Measurements from ENCODE around the gene HAUS6.
"Not testable (repeated sequence)": the region's sequence is repeated elsewhere in the genome, so short reads cannot be mapped to it uniquely, and the experiment has no call there.

Gene HAUS6, protein sequence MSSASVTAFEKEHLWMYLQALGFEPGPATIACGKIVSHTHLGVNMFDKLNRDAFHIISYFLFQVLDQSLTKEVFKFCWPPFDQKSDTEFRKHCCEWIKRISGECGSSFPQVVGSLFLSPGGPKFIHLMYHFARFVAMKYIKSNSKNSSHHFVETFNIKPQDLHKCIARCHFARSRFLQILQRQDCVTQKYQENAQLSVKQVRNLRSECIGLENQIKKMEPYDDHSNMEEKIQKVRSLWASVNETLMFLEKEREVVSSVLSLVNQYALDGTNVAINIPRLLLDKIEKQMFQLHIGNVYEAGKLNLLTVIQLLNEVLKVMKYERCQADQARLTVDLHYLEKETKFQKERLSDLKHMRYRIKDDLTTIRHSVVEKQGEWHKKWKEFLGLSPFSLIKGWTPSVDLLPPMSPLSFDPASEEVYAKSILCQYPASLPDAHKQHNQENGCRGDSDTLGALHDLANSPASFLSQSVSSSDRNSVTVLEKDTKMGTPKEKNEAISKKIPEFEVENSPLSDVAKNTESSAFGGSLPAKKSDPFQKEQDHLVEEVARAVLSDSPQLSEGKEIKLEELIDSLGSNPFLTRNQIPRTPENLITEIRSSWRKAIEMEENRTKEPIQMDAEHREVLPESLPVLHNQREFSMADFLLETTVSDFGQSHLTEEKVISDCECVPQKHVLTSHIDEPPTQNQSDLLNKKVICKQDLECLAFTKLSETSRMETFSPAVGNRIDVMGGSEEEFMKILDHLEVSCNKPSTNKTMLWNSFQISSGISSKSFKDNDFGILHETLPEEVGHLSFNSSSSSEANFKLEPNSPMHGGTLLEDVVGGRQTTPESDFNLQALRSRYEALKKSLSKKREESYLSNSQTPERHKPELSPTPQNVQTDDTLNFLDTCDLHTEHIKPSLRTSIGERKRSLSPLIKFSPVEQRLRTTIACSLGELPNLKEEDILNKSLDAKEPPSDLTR
- total RNA-seq: 26.4 to 55.5 (median 35.7) reads per million in 4 donors

DNA sequence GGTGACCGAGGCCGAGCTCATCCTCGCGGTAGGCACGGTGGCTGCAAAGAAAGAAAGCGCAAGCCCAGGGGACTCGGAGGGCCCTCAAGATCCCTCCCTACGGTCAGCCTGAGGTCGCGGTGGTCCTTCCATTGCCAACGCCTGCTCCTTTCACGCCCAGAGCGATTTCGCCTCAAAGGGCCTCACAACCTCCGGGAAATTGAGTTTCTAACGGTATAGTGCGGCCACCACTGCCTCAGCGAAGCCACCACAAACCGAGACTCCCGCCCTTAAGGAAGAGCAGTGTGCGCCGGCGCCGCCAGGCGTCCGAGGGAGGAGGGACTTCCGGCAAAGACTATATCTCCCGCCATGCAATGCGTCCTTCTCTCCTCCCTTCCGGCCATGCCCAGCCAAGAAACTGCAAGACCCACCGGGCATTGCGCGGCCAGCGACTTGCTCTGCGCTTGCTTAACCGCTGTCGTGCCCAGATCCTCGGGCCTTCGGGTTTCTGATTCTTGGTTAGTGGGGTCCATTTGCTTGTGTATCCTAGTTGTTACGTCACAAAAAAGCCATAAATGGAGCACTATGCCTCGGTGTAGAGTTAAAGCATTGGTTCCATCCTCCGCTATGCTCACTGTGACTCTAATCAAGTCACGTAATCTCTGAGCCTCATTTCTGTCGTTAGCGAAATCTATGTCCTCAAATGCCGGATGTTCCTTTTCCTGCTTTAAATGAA, at the start of gene HAUS6:
TSS of gene HAUS6 (minus strand) at position 274 of the 715 bp plus-strand sequence. CDS start at position 21, 253 bp downstream.
- DNase-seq: peak; percentile 81 to 98 (median 91)

DNA sequence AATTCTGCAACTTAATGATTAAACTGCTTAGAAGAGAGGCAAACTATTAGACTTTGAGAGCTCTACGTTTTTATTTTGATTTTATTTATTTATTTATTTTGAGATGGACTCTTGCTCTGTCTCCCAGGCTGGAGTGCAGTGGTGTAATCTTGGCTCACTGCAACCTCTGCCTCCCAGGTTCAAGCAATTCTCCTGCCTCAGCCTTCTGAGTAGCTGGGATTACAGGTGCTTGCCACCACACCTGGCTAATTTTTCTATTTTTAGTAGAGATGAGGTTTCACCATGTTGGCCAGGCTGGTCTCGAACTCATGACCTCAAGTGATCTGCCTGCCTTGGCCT, 49.4 kb upstream of the HAUS6 start:
- not testable (repeated sequence) for DNase-seq

DNA sequence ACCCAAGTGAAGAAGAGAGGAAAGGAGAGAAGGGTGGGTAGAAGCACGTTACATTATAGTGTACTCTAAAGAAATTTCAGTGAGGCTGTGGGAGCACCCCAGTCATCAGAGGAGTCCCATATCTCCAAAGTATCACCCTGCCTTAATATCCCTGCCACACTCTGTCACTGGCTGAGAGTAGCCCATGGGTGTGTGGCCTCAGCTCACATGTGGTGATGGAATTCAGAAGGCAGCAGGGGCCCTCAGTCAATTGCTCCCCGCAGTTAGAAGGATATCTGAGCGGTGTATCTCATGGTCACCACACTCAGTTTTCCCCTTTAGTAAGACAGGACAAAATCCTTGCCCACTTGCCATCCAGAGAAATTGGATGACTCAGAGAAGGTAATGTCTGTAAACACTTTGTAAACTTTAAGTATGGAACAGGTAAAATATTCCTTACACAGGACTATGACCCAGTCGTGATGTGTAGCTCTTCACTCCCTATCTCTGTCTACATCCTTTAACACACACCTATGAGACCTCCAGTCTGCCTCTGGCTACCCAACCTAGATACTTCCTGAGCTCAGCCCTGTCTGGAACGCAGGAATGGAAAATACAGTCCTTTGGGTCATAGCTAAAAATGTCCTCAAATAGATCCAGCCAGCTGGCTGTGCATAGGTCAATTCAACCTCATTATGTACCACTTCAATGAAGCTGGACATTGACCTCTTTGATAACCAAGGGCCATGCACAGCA, 48.9 kb upstream of the HAUS6 start:
- no peak for DNase-seq

DNA sequence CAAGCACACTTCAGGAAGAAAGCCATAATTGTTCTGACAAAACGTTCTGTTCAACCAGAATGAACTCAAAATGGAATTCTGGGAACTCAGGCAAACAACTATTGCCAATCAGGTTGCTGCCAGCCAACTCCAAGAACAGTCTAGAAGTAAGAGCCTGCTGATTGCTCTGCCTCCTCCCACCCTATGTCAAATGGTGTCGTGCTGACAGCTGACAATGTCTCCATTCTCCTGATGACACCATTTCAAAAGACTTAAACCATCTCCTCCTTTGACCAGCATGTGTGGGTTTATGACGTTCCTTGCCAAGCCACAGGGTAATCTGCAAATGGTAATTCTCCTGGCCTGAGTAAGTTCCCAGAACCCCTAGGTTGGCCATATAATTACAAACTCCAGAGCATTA, 46.5 kb upstream of the HAUS6 start:
- no peak for DNase-seq

DNA sequence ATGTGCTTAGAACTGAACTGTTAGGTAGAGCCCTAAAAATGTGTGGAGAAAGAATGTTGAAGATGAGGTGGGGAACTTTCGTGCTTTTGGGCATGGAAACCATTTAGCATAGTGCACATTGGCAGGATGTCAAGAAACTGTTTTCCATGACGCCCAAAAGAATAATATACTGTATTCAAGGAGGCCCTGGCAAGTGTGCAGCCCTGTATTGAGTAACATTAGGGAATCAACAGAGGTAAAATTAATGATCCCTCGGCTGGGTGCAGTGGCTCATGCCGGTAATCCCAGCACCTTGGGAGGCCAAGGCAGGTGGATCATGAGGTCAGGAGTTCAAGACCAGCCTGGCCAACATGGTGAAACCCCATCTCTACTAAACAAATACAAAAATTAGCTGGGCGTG, 45.5 kb upstream of the HAUS6 start:
- DNase-seq: no peak

DNA sequence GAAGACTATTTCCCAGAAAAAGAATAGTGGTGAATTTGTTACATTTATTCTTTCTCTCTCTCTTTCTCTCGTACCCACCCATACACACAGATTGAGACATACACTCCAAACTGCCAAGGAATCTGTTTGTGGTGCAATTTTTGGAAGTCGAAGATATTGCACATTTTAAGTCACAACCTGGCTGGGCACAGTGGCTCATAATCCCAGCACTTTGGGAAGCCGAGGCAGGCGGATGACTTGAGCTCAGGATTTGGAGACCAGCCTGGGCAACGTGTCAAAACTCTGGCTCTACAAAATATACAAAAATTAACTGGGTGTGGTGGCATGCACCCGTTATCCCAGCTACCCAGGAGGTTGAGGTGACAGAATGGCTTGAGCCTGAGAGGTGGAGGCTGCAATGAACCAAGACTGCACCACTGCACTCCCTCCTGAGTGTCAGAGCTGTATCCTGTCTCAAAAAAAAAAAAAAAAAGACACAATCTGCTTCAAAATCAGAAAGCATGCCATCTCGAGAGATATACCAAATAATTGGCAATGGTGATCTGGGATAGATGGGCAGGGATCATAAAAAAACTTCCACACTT, 43.8 kb upstream of the HAUS6 start:
- no peak for DNase-seq

DNA sequence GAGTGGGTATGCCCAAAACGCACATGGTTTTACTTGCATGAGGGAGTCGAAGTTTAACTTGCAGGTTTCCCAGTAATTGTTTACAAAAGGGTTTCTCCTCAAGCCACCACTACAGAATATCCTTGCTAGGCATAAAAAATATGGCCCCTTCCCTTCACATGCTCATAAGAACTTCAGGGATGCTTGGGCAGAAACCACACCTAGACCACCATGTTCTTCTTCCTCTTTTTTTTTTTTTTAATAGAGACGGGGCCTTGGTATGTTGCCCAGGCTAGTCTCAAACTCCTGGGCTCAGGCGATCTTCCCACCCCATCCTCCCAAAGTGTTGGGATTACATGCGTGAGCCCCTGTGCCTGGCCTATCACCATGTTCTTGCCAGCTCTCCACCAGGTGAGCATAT, 43.2 kb upstream of the HAUS6 start:
- DNase-seq: no peak

DNA sequence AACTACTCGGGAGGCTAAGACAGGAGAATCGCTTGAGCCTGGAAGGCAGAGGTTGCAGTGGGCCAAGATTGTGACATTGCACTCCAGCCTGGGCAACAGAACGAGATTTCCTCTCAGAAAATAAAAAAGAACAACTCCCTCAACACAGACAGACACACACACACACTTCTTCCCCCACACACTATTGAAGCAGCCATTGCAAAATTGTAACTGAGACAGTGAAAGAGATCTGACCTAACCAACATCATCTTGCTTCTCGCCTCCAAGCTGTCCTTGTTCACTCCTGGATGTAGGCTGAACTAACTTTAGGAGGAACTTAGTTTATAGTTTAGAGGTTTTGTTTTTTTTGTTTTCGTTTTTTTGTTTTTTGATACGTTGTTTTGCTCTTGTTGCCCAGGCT, 37.6 kb upstream of the HAUS6 start:
- no peak for DNase-seq

DNA sequence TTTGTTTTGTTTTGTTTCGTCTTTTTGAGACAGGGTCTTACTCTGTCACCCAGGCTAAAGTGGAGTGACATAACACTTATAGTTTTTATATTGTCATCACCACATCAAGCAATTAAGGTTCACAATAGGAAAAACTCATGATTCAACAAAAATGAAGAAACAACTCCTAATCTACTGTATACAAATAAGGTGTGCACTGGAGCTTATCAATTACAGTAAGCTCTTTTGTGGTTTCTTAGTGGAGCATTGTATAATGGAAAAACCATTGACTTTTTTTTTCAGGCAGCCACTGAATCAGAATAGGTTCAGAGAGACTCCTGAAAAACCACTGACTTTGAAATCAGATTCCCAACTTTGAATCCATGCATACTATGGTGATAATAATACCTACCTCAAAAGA, 35.4 kb upstream of the HAUS6 start:
- no peak for DNase-seq

DNA sequence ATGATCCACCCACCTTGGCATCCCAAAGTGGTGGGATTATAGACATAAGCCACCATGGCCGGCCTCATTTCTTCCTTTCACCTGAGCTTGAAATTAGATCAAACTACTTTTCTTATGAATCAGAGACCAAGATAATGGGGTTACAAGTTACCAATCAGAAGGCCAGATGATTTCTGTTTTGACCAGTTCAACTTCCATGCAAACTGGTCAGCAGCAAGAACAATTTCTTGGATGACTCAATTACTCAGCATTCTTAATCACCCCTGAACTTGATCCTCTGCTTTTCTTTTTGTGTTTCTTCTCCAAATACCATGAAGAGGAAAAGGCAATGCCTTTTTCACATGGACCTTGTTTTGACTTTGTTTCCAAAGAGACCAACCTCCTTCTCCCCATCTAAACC, 34.6 kb upstream of the HAUS6 start:
- DNase-seq: no peak

DNA sequence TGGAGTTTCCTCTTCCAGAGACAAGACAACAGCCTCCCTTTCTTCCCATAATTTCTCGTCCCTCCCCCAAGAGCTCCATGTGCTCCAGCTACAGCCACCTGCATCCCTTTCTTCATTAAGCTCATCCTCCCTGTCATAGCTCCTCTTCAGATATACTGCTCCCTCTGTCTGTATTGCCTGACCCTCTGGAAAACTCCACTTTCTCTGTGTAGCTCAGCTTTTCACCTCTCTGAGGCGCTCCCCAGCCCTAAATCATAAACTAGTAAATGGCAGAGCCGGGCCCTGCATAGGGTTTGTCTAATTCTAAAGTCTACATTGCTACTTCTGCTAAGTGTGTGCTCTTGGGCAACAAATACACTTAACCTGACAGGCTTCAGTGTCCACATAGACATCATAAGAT, 33.4 kb upstream of the HAUS6 start:
- DNase-seq: no peak

DNA sequence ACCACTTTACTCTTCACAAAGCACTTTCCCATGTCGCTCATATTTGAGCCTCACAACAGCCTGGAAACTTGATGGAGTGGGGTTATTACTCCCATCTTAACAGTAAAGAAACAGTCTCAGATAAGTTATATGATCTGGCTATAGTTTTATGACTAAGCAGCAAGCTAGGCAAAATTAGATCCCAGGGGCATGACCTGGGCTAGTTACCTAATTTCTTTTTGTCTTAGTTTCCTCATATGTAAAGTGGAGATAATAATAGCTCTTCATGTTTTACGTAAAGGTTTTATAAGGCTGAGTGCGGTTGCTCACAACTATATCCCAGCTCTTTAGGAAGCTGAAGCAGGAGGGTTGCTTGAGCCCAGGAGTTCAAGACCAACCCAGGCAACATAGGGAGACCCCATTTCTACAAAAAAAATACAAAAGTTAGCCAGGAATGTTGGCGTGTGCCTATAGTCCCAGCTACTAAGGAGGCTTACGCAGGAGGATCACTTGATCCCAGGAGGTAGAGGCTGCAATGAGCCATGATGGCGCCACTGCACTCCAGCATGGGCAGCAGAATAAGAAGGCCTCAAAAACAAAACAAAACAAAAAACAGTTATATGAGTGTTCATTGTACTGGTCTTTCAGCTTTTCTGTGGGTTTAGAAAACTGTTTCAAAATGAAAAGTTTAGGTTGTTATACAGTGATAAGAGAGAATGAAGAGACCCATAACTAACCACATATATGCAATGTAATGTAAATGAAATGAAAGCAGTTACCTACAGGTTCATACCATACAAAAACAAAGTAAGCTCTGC, 31.0 kb upstream of the HAUS6 start:
- DNase-seq: peak in 1 of 5 donors; percentile 44

DNA sequence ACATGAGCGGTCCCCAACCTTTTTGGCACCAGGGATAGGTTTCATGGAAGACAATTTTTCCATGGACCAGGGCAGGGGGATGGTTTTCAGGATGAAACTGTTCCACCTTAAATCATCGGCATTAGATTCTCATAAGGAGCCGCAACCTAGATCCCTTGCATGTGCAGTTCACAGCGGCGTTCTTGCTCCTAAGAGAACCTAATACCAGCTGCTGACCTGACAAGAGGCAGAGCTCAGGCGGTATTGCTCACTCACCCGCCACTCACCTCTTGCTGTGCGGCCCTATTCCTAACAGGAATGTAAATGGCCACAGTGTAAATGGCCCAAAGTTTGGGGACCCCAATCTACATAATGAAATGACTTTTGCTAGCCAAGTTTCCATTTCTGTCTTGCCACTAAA, 27.7 kb upstream of the HAUS6 start:
- no peak for DNase-seq

DNA sequence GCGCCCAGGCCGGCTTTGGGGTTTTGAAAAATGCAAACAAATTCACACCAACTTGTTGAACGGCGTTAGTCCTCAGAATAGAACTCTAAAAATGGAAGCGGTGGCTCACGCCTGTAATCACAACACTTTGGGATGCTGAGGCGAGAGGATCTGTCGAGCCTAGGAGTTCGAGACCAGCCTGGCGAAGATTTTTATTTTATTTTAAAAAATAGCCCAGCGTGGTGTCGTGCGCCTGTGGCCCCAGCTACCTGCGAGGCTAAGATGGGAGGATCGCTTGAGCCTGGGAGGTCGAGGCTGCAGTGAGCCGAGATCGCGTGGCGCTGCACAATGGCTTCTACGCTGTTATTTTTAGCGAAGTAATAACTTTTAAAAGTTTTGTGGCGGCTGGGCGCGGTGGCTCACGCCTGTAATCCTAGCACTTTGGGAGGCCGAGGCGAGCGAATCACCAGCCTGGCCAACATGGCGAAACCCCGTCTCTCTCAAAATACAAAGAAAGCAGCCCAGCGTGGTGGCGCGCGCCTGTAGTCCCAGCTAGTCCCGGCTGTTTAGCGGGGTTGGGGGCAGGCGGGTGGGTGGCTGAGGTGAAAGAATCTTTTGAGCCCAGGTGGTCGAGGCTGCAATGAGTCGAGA, 25.3 kb upstream of the HAUS6 start:
- DNase-seq: peak; percentile 5 to 44 (median 10)

DNA sequence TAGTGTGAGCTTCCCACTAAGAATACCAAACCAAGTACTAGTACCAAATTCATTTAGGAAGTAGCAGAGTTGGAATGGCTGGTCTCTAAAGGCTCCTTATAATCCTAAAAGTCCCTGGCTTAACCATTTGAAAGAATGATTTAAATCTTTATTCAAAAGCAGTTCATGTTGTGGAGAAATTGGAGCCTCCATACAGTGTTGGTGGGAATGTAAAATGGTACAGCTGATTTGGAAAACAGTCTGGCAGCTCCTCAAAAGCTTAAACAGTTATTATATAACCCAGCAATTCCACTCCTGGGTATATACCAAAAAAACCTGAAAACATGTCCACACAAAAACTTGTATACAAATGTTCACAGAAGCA, 21.7 kb upstream of the HAUS6 start:
- DNase-seq: no peak

DNA sequence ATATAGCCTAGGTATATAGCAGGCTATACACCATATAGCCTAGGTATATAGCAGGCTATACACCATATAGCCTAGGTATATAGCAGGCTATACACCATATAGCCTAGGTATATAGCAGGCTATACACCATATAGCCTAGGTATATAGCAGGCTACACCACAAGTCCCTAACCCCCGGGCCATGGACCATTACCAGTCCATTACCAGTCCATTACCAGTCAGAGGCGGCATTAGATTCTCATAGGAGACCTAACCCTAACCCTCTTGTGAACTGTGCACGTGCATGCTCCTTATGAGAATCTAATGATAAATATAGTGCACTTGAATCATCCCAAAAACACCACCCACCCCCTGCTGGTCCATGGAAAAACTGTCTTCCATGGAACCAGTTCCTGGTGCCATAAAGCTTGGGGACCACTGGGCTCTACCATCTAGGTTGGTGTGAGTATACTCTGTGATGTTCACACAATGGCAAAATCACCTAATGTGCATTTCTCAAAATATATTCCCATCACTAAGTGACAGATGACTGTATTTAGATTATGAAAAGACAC, 19.9 kb upstream of the HAUS6 start:
- no peak for DNase-seq

DNA sequence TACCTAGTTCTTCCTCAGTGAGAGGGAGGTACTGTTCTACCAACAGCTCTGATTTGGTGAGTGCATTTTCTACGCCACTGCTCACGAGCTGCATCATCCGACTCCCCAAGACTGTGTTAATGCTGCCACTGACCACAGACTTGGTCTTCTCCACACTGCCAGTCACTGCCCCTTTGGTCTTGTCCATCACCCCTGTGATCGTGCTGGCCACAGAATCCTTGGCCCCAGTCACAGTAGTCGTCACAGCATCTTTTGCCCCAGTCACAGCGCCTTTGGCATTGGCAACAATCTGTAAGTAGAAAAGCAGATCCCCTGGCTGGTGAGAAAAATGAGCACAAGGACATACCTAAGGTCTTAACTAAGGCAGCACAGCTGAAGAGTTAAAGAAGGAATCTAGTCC, 18.2 kb upstream of the HAUS6 start:
- DNase-seq: no peak

DNA sequence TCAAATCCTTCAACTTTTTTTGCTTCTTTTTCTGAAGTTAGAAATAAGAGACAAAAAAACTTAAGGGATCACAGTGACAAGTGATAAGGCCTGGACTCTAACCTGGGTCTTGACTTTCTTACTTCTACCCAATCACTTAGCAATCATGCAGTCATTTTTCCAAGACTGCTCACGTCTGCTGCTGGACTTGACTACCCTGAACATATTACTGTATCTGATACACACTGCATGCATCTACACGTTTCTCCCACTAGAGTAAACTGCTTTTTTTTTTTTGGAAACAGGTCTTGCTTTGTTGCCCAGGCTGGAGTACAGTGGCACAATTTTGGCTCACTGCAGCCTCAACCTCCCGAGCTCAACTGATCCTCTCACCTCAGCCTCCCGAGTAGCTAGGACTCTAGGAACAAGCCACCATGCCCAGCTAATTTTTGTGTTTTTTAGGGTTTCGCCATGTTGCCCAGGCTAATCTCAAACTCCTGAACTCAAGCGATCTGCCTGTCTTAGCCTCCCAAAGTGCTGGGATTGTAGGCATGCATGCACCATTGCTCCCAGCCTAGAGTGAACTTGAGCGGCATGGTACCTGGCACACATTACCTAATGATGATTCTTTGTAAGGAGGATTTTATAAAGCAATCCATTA, 17.2 kb upstream of the HAUS6 start:
- no peak for DNase-seq

DNA sequence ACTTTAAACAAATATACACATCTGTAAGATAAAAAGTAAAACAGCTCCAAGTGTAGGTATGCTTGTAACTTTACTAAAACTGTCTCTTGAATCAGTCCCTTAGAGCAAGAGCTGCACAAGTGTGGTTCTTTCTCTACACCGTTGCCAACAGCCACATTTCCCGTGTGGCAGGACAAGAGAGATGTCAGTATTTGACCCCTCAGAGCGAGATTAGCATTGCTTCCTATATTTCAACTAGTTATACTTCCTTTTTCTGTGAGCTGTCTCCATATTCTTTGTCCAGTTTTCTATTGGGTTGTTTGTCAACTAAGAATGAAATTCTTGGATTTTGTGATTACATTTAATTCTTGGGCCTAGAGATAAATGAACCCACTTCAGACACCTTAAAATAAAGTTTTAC, 16.5 kb upstream of the HAUS6 start:
- DNase-seq: no peak
